Testis (tissue), 2 donors: ENCODE measurements around the gene PTGER4.

ENCODE experiments used
- POLR2A ChIP-seq: fragments of 450-650 bp; IDR thresholded peaks from one replicate; pipeline ENCODE4 v1.6.1; 2017; ENCODE audit warnings: antibody characterized with exemption, mild to moderate bottlenecking, moderate library complexity
- TF ChIP-seq, protein P1 (sequence below), 3 experiments: fragments of 450-650 bp in 2 of 3; fragments of 200-600 bp in 1 of 3; sonication (generic) in 1 of 3; IDR thresholded peaks; one replicate each; pipeline ENCODE4 v1.5.1; 2016 to 2019; ENCODE audit warnings: antibody characterized with exemption in 3 of 3, mild to moderate bottlenecking in 2 of 3, moderate library complexity in 1 of 3

DNA sequence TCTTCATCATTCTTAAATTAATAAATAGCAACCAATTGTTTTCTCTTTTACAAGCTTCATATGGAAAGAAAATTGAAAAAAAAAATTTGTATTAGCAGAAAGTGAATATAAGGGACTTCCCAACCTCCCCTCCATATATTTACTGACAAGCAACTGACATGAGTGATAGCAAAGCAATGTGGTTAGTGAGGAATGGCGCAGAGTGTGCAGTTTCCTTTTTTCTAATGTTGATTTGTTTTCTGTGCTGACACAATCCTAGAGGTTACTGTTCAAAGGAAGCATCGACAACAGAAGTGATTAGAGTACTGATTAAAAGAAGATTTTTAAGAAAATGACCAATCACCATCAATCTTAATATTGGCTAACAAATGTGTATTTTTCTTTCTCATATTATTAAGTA is 1.7 kb upstream of the PTGER4 start:
- TF ChIP-seq POLR2A: no peak
- TF ChIP-seq, protein P1, sequence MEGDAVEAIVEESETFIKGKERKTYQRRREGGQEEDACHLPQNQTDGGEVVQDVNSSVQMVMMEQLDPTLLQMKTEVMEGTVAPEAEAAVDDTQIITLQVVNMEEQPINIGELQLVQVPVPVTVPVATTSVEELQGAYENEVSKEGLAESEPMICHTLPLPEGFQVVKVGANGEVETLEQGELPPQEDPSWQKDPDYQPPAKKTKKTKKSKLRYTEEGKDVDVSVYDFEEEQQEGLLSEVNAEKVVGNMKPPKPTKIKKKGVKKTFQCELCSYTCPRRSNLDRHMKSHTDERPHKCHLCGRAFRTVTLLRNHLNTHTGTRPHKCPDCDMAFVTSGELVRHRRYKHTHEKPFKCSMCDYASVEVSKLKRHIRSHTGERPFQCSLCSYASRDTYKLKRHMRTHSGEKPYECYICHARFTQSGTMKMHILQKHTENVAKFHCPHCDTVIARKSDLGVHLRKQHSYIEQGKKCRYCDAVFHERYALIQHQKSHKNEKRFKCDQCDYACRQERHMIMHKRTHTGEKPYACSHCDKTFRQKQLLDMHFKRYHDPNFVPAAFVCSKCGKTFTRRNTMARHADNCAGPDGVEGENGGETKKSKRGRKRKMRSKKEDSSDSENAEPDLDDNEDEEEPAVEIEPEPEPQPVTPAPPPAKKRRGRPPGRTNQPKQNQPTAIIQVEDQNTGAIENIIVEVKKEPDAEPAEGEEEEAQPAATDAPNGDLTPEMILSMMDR (IDR thresholded peaks at IDR 0.05): no peak
